Measurements from ENCODE around the gene MYZAP.
"Not testable (repeated sequence)": the region's sequence is repeated elsewhere in the genome, so short reads cannot be mapped to it uniquely, and the experiment has no call there.

Gene MYZAP

GRCh38 chr15:57594479-57594878, 2.8 kb downstream of the MYZAP start:
- DNase-seq (ENCODE audit: low read depth in 2 of 2): no peak

- DNase-seq (ENCODE audit: low read depth in 2 of 2): no peak
Observed at GRCh38 chr15:57595011-57595866, 3.5 kb downstream of the MYZAP start.

- DNase-seq (ENCODE audit: low read depth in 2 of 2): no peak
Observed at GRCh38 chr15:57596301-57596855, 4.7 kb downstream of the MYZAP start.

- DNase-seq (ENCODE audit: low read depth in 2 of 2): no peak
Observed at GRCh38 chr15:57596978-57597377, 5.3 kb downstream of the MYZAP start.

GRCh38 chr15:57597431-57597830, 5.7 kb downstream of the MYZAP start:
- DNase-seq (ENCODE audit: low read depth in 2 of 2): no peak

GRCh38 chr15:57598346-57598745, 6.6 kb downstream of the MYZAP start:
- DNase-seq (ENCODE audit: low read depth in 2 of 2): no peak

GRCh38 chr15:57599296-57599810, 7.6 kb downstream of the MYZAP start:
- DNase-seq (ENCODE audit: low read depth in 2 of 2): no peak

- DNase-seq (ENCODE audit: low read depth in 2 of 2): no peak
Observed at GRCh38 chr15:57600197-57600596, 8.5 kb downstream of the MYZAP start.

- DNase-seq (ENCODE audit: low read depth in 2 of 2): no peak
Observed at GRCh38 chr15:57604507-57604906, 12.8 kb downstream of the MYZAP start.

- DNase-seq (ENCODE audit: low read depth in 2 of 2): no peak
Observed at GRCh38 chr15:57605491-57605890, 13.8 kb downstream of the MYZAP start.

GRCh38 chr15:57606048-57606447, 14.3 kb downstream of the MYZAP start:
- DNase-seq (ENCODE audit: low read depth in 2 of 2): no peak

- DNase-seq (ENCODE audit: low read depth in 2 of 2): no peak
Observed at GRCh38 chr15:57606816-57607215, 15.1 kb downstream of the MYZAP start.

GRCh38 chr15:57607570-57608000, 15.9 kb downstream of the MYZAP start:
- no peak for DNase-seq (ENCODE audit: low read depth in 2 of 2)

- DNase-seq (ENCODE audit: low read depth in 2 of 2): no peak
Observed at GRCh38 chr15:57609805-57610529, 18.3 kb downstream of the MYZAP start.

GRCh38 chr15:57611123-57611522, 19.4 kb downstream of the MYZAP start:
- no peak for DNase-seq (ENCODE audit: low read depth in 2 of 2)

- DNase-seq (ENCODE audit: low read depth in 2 of 2): no peak
Observed at GRCh38 chr15:57611938-57612337, 20.2 kb downstream of the MYZAP start.

GRCh38 chr15:57614241-57614640, 22.5 kb downstream of the MYZAP start:
- DNase-seq (ENCODE audit: low read depth in 2 of 2): no peak

GRCh38 chr15:57615951-57616496, 24.3 kb downstream of the MYZAP start:
- DNase-seq (ENCODE audit: low read depth in 2 of 2): not testable (repeated sequence)

GRCh38 chr15:57618325-57618724, 26.6 kb downstream of the MYZAP start:
- DNase-seq (ENCODE audit: low read depth in 2 of 2): no peak

GRCh38 chr15:57619746-57620145, 28.0 kb downstream of the MYZAP start:
- no peak for DNase-seq (ENCODE audit: low read depth in 2 of 2)

- no peak for DNase-seq (ENCODE audit: low read depth in 2 of 2)
Observed at GRCh38 chr15:57624730-57625129, 33.0 kb downstream of the MYZAP start.
